Measurements from ENCODE around the gene TNS3. TPM values are rescaled to one million over a fixed set of nuclear protein-coding genes. Genes with fewer than 3 reads are reported as not detected.

The TNS3 gene
- total and polyA plus RNA-seq, 9 of the 15 experiments (the other 6 are each of a cell fraction or from before 2014, with no cell fraction given), result 0.20 TPM; not detected in 8

- WGBS (ENCODE audit: insufficient coverage, low coverage, missing lambda C conversion rate), result 1% methylated on average over 5 of the region's 15 CpGs
- CTCF ChIA-PET (ENCODE audit: low intra/inter-chr PET ratio), result no interaction called here
- no peak overlapping the region for H3K27ac ChIP-seq (ENCODE audit: extremely low read depth, low read depth, low read length)
- TF ChIP-seq ZNF134 (CRISPR knock-in tag; conservative IDR thresholded peaks at IDR 0.05) (no peak), ASH1L (IDR thresholded peaks at IDR 0.05; ENCODE audit: borderline replicate concordance, low read depth, partially characterized antibody) (no peak), U2AF2 (optimal IDR thresholded peaks at IDR 0.05; ENCODE audit: low read depth, low read length) (no peak), DPF2 (IDR thresholded peaks at IDR 0.05) (no peak), ZNF274 (IDR thresholded peaks at IDR 0.05; ENCODE audit: borderline replicate concordance, low read depth, low read length) (no peak), SMC3 (conservative IDR thresholded peaks at IDR 0.05; ENCODE audit: insufficient read depth, low read depth, low read length) (no peak), GATAD2B (IDR thresholded peaks at IDR 0.05; ENCODE audit: borderline replicate concordance) (no peak), YY1 (IDR thresholded peaks at IDR 0.05; ENCODE audit: borderline replicate concordance in 1 of 3, control insufficient read depth in 1 of 3, extremely low read depth in 1 of 3, insufficient read depth in 3 of 3, insufficient read length in 1 of 3, insufficient replicate concordance in 2 of 3, low read depth in 1 of 3, low read length in 2 of 3) (no peak)
- TF ChIP-seq, protein P1, sequence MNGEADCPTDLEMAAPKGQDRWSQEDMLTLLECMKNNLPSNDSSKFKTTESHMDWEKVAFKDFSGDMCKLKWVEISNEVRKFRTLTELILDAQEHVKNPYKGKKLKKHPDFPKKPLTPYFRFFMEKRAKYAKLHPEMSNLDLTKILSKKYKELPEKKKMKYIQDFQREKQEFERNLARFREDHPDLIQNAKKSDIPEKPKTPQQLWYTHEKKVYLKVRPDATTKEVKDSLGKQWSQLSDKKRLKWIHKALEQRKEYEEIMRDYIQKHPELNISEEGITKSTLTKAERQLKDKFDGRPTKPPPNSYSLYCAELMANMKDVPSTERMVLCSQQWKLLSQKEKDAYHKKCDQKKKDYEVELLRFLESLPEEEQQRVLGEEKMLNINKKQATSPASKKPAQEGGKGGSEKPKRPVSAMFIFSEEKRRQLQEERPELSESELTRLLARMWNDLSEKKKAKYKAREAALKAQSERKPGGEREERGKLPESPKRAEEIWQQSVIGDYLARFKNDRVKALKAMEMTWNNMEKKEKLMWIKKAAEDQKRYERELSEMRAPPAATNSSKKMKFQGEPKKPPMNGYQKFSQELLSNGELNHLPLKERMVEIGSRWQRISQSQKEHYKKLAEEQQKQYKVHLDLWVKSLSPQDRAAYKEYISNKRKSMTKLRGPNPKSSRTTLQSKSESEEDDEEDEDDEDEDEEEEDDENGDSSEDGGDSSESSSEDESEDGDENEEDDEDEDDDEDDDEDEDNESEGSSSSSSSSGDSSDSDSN (IDR thresholded peaks at IDR 0.05; ENCODE audit: borderline replicate concordance in 1 of 2, low read depth in 2 of 2, low read length in 2 of 2), result no peak
- TF ChIP-seq, protein P2, sequence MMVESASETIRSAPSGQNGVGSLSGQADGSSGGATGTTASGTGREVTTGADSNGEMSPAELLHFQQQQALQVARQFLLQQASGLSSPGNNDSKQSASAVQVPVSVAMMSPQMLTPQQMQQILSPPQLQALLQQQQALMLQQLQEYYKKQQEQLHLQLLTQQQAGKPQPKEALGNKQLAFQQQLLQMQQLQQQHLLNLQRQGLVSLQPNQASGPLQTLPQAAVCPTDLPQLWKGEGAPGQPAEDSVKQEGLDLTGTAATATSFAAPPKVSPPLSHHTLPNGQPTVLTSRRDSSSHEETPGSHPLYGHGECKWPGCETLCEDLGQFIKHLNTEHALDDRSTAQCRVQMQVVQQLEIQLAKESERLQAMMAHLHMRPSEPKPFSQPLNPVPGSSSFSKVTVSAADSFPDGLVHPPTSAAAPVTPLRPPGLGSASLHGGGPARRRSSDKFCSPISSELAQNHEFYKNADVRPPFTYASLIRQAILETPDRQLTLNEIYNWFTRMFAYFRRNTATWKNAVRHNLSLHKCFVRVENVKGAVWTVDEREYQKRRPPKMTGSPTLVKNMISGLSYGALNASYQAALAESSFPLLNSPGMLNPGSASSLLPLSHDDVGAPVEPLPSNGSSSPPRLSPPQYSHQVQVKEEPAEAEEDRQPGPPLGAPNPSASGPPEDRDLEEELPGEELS (CRISPR knock-in tag; IDR thresholded peaks at IDR 0.05; ENCODE audit: borderline replicate concordance), result no peak
- TF ChIP-seq, protein P3, sequence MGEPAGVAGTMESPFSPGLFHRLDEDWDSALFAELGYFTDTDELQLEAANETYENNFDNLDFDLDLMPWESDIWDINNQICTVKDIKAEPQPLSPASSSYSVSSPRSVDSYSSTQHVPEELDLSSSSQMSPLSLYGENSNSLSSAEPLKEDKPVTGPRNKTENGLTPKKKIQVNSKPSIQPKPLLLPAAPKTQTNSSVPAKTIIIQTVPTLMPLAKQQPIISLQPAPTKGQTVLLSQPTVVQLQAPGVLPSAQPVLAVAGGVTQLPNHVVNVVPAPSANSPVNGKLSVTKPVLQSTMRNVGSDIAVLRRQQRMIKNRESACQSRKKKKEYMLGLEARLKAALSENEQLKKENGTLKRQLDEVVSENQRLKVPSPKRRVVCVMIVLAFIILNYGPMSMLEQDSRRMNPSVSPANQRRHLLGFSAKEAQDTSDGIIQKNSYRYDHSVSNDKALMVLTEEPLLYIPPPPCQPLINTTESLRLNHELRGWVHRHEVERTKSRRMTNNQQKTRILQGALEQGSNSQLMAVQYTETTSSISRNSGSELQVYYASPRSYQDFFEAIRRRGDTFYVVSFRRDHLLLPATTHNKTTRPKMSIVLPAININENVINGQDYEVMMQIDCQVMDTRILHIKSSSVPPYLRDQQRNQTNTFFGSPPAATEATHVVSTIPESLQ (CRISPR knock-in tag; IDR thresholded peaks at IDR 0.05), result no peak
- TF ChIP-seq, protein P4, sequence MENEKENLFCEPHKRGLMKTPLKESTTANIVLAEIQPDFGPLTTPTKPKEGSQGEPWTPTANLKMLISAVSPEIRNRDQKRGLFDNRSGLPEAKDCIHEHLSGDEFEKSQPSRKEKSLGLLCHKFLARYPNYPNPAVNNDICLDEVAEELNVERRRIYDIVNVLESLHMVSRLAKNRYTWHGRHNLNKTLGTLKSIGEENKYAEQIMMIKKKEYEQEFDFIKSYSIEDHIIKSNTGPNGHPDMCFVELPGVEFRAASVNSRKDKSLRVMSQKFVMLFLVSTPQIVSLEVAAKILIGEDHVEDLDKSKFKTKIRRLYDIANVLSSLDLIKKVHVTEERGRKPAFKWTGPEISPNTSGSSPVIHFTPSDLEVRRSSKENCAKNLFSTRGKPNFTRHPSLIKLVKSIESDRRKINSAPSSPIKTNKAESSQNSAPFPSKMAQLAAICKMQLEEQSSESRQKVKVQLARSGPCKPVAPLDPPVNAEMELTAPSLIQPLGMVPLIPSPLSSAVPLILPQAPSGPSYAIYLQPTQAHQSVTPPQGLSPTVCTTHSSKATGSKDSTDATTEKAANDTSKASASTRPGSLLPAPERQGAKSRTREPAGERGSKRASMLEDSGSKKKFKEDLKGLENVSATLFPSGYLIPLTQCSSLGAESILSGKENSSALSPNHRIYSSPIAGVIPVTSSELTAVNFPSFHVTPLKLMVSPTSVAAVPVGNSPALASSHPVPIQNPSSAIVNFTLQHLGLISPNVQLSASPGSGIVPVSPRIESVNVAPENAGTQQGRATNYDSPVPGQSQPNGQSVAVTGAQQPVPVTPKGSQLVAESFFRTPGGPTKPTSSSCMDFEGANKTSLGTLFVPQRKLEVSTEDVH (IDR thresholded peaks at IDR 0.05; ENCODE audit: low read depth, partially characterized antibody), result no peak
Observed at GRCh38 chr7:47580811-47581331, 1.0 kb downstream of the TNS3 start.

More at GRCh38 chr7:47580811-47581331, 1.0 kb downstream of the TNS3 start:
- Histone ChIP-seq H3K9me1 (ENCODE audit: control insufficient read depth, insufficient read depth, low read length) (no peaks in the 10 kb centered on the region), H4K20me1 (replicated peaks; ENCODE audit: control insufficient read depth, insufficient read depth, low read length) (no peaks in the 10 kb centered on the region), H3K4me2 (ENCODE audit: insufficient read depth, low read length) (no peak overlapping the region), H3K9ac (ENCODE audit: insufficient read depth in 1 of 2, low read depth in 2 of 2, low read length in 2 of 2) (no peak overlapping the region), H3K36me3 (ENCODE audit: control insufficient read depth, insufficient read depth, low read length) (no peaks in the 10 kb centered on the region), H3K4me1 (replicated peaks in 1 of 2; ENCODE audit: control insufficient read depth in 2 of 2, insufficient read depth in 2 of 2, low read length in 2 of 2) (no peaks in the 10 kb centered on the region), H3K79me2 (ENCODE audit: control insufficient read depth, insufficient read depth, low read length) (no peaks in the 10 kb centered on the region), H3K27me3 (ENCODE audit: control insufficient read depth in 2 of 2, insufficient read depth in 2 of 2, low read length in 2 of 2) (peaks cover 2 to 57% of the 10 kb centered on the region in 2 experiments; a peak in 3 of 5 replicates), H3K9me3 (replicated peaks; ENCODE audit: control insufficient read depth, insufficient read depth, low read depth, low read length) (no peaks in the 10 kb centered on the region), H3K4me3 (no peak overlapping the region), H2AFZ (ENCODE audit: low read depth, low read length) (no peak overlapping the region)
- in situ Hi-C loops (cut with MboI), result no loop called here
- FAIRE-seq (no peak), DNase-seq (ENCODE audit: extremely low read depth in 1 of 4, low spot score in 3 of 4) (no peak), ATAC-seq (no peak)
- no TSS peak for BruUV-seq (replicated peaks)
- POLR2A ChIA-PET, result no interaction called here
- intact Hi-C loops (cut with micrococcal nuclease), result no loop called here
